Measurements from ENCODE around the gene CYBA. TPM values are rescaled to one million over a fixed set of nuclear protein-coding genes. Genes with fewer than 3 reads are reported as not detected.

The CYBA gene
- total and polyA plus RNA-seq, 2 of the 13 experiments (the other 11 are each of a cell fraction or from before 2014, with no cell fraction given): 196 to 250 TPM

- ATAC-seq: no peak
- CTCF ChIA-PET (ENCODE audit: low intra/inter-chr PET ratio, low total read pairs): no interaction called here
- TF ChIP-seq SMARCC2 (IDR thresholded peaks at IDR 0.05) (no peak), KLF6 (CRISPR knock-in tag; IDR thresholded peaks at IDR 0.05) (no peak), RXRA (CRISPR knock-in tag; IDR thresholded peaks at IDR 0.05) (no peak), CERS6 (CRISPR knock-in tag; IDR thresholded peaks at IDR 0.05) (no peak), ZNF263 (CRISPR knock-in tag; IDR thresholded peaks at IDR 0.05) (no peak), ZNF567 (CRISPR knock-in tag; IDR thresholded peaks at IDR 0.05; ENCODE audit: borderline replicate concordance) (no peak), ZNF280D (CRISPR knock-in tag; IDR thresholded peaks at IDR 0.05) (no peak), ZNF451 (CRISPR knock-in tag; IDR thresholded peaks at IDR 0.05) (no peak), ZNF788 (CRISPR knock-in tag; IDR thresholded peaks at IDR 0.05; ENCODE audit: borderline replicate concordance) (0 out of 2 replicates have a peak, but pooled peaks have one; percentile 17), YEATS2 (CRISPR knock-in tag; IDR thresholded peaks at IDR 0.05; ENCODE audit: borderline replicate concordance) (no peak), LRRFIP1 (CRISPR knock-in tag; conservative IDR thresholded peaks at IDR 0.05) (no peak), GMEB1 (CRISPR knock-in tag; IDR thresholded peaks at IDR 0.05; ENCODE audit: borderline replicate concordance) (no peak)
Observed at GRCh38 chr16:88691924-88692560, 41.2 kb upstream of the CYBA start.

More at GRCh38 chr16:88691924-88692560, 41.2 kb upstream of the CYBA start:
- Histone ChIP-seq H3K79me2 (ENCODE audit: insufficient read depth, low read length) (no peaks in the 10 kb centered on the region), H3K4me3 (replicated peaks in 1 of 3; ENCODE audit: insufficient read depth in 1 of 3, low read depth in 2 of 3, low read length in 3 of 3) (no peak overlapping the region), H4K20me1 (ENCODE audit: insufficient read depth, low read length) (no peaks in the 10 kb centered on the region), H3K4me2 (ENCODE audit: low read depth, low read length) (no peak overlapping the region), H3K36me3 (replicated peaks in 1 of 2; ENCODE audit: control insufficient read depth in 1 of 2, insufficient read depth in 2 of 2, low read length in 2 of 2) (peaks cover 0 to 1% of the 10 kb centered on the region in 2 experiments; a peak in 1 of 5 replicates), H3K27ac (ENCODE audit: extremely low read length, insufficient read depth, low read length) (no peak overlapping the region), H3K4me1 (ENCODE audit: insufficient read depth, low read length) (peaks cover 30% of the 10 kb centered on the region), H3K9ac (ENCODE audit: insufficient read depth, low read depth, low read length) (no peak overlapping the region), H3K27me3 (ENCODE audit: control insufficient read depth in 1 of 2, insufficient read depth in 2 of 2, low read length in 2 of 2) (peaks cover 40 to 73% of the 10 kb centered on the region in 2 experiments), H2AFZ (ENCODE audit: low read length) (no peak overlapping the region), H3K9me3 (ENCODE audit: low read length) (no peaks in the 10 kb centered on the region)
- FAIRE-seq (no peak), DNase-seq (ENCODE audit: low spot score) (no peak)
- WGBS (ENCODE audit: low lambda C conversion rate): 41% methylated on average over 12 of the region's 26 CpGs
- no TSS peak for BruUV-seq (replicated peaks)
- POLR2A ChIA-PET: no interaction called here
- in situ Hi-C loops (cut with HindIII; ENCODE audit: extremely low pct_ligation_motif_present, low pct_unique_long_range_greater_than_20kb) (no loop called here), intact Hi-C loops (cut with micrococcal nuclease; ENCODE audit: unreplicated experiment) (no loop called here)
